OCI-LY1 (cell line): ENCODE measurements around the gene TSPAN3.

Experiments used
- H2AFZ ChIP-seq: fragments of 200-600 bp; sonication (generic), shearing (Covaris generic); 2 replicates; pipeline ENCODE4 v1.6.0; 2014; ENCODE audit warnings: antibody characterized with exemption, mild to moderate bottlenecking, low read length
- H3F3A ChIP-seq: fragments of 200-600 bp; sonication (generic), shearing (Covaris generic); 2 replicates; pipeline ENCODE4 v1.6.0; 2014; ENCODE audit warnings: mild to moderate bottlenecking, antibody characterized with exemption, low read length, moderate library complexity; ENCODE audit not compliant: insufficient read depth
- H3K27ac ChIP-seq: fragments of 200-600 bp; sonication (generic); 2 replicates; pipeline ENCODE4 v1.5.1; 2014; ENCODE audit warnings: low read length, mixed run types, mild to moderate bottlenecking, low read depth; ENCODE audit not compliant: poor library complexity, severe bottlenecking
- H3K27me3 ChIP-seq: fragments of 200-600 bp; sonication (generic); 2 replicates; pipeline ENCODE4 v1.6.0; 2014; ENCODE audit warnings: antibody characterized with exemption, mild to moderate bottlenecking, low read length, moderate library complexity; ENCODE audit not compliant: insufficient read depth
- H3K36me3 ChIP-seq: fragments of 200-600 bp; sonication (generic); 2 replicates; pipeline ENCODE4 v1.6.1; 2014; ENCODE audit warnings: mild to moderate bottlenecking, antibody characterized with exemption, low read length, moderate library complexity, mixed read lengths; ENCODE audit not compliant: insufficient read depth
- H3K4me1 ChIP-seq: fragments of 200-600 bp; sonication (generic); 2 replicates; pipeline ENCODE4 v1.5.1; 2014; ENCODE audit warnings: mild to moderate bottlenecking, low read length, moderate library complexity; ENCODE audit not compliant: insufficient read depth, severe bottlenecking
- H3K4me2 ChIP-seq: fragments of 200-600 bp; sonication (generic), shearing (Covaris generic); 2 replicates; pipeline ENCODE4 v1.6.1; 2014; ENCODE audit warnings: low read length
- H3K4me3 ChIP-seq: fragments of 200-600 bp; sonication (generic); 2 replicates; pipeline ENCODE4 v1.5.1; 2014; ENCODE audit warnings: low read length, low read depth, mild to moderate bottlenecking, mixed read lengths; ENCODE audit not compliant: poor library complexity, severe bottlenecking
- H3K79me2 ChIP-seq: fragments of 200-600 bp; shearing (Covaris generic); 2 replicates; pipeline ENCODE4 v1.6.1; 2016; ENCODE audit warnings: mixed run types, low read length, mixed read lengths; ENCODE audit not compliant: insufficient read depth
- H3K9ac ChIP-seq: fragments of 200-600 bp; sonication (generic), shearing (Covaris generic); 2 replicates; pipeline ENCODE4 v1.6.1; 2014; ENCODE audit warnings: mild to moderate bottlenecking, low read length, mixed read lengths
- H3K9me2 ChIP-seq: fragments of 200-600 bp; sonication (generic), shearing (Covaris generic); 2 replicates; pipeline ENCODE4 v1.6.1; 2014; ENCODE audit warnings: low read depth, mild to moderate bottlenecking, low read length, mixed read lengths
- H3K9me3 ChIP-seq: fragments of 200-600 bp; shearing (Covaris generic); 2 replicates; pipeline ENCODE4 v1.6.1; 2014; ENCODE audit warnings: low read length, mixed read lengths
- H4K20me1 ChIP-seq: fragments of 200-600 bp; sonication (generic), shearing (Covaris generic); 2 replicates; pipeline ENCODE4 v1.6.0; 2016; ENCODE audit warnings: mild to moderate bottlenecking, low read length; ENCODE audit not compliant: insufficient read depth
- EZH2 ChIP-seq: fragments of 200-600 bp; sonication (generic), shearing (Covaris generic); IDR thresholded peaks from 2 replicates; pipeline ENCODE4 v1.8.0; 2017; ENCODE audit warnings: borderline replicate concordance, mixed run types, mild to moderate bottlenecking, antibody characterized with exemption, low read length, moderate library complexity, mixed read lengths
- TF ChIP-seq, protein P1 (sequence below): fragments of 200-600 bp; sonication (generic), shearing (Covaris generic); IDR thresholded peaks from 2 replicates; pipeline ENCODE4 v1.5.1; 2017; ENCODE audit warnings: mild to moderate bottlenecking, antibody characterized with exemption, low read length, moderate library complexity, mixed read lengths

TSPAN3 gene

DNA sequence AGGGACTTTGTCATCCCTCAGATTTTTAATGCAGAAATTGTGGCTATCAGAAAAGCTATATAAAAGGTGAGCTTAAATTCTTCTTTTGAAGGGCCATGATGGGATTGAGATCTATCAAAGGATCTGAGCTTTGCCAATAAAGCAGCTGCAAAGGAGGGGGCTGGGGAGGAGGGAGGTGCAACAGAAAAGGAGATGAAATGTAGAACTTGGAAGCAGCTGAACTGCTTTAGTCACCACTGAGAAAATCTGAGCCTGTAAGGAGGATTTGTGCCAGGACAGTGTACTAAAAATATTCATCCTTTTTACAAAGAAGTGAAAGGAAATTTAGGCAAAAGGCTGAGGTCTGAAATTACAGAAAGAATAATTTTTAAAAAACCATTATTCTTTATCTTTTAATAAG, 10.4 kb downstream of the TSPAN3 start:
- H3K36me3 ChIP-seq = 0 out of 2 replicates have a peak, but pooled peaks cover 2% of the 10 kb centered on the region
- no peak for TF ChIP-seq EZH2
- H3K9me3 ChIP-seq = no peaks in the 10 kb centered on the region
- H2AFZ ChIP-seq = no peak overlapping the region
- no peaks in the 10 kb centered on the region for H3K27me3 ChIP-seq
- peak overlapping the region; percentile 18; the same call in 1 of the 2 replicates for H3K4me2 ChIP-seq
- no peaks in the 10 kb centered on the region for H4K20me1 ChIP-seq
- H3K4me1 ChIP-seq = peaks cover 29% of the 10 kb centered on the region
- H3K79me2 ChIP-seq = peaks cover 24% of the 10 kb centered on the region
- no peaks in the 10 kb centered on the region for H3F3A ChIP-seq
- H3K27ac ChIP-seq = no peak overlapping the region
- no peaks in the 10 kb centered on the region for H3K9me2 ChIP-seq
- no peak overlapping the region for H3K4me3 ChIP-seq
- peak overlapping the region; percentile 1; the same call in 1 of the 2 replicates for H3K9ac ChIP-seq

DNA sequence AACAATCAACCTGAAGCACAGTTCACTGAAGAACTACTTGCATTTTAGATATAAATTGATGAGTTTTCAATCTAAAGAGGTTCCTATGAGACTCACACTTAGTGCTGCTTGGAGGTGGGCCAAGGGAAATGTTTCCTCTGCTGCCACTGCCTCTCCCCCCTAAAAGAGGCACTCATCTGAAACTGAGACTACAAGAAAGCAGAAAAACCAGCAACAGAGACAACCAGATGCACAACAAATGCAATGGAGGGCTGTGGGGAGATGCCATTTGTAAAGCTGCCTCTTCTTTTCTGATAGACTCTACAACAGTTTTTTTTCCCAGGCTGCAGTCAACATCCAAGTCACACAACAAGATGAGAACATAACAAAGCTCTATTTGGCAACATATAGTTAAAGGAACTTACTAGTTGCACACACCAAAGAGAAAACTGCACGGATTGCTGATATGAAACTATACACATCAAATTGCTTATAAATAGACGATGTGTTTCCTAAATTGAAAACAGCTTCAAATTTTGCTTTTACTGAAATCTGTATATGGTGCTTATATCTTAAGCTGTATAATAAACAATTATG, 11.0 kb downstream of the TSPAN3 start:
- H3K27me3 ChIP-seq = no peaks in the 10 kb centered on the region
- no peaks in the 10 kb centered on the region for H4K20me1 ChIP-seq
- no peaks in the 10 kb centered on the region for H3F3A ChIP-seq
- H3K9me3 ChIP-seq = no peaks in the 10 kb centered on the region
- H3K4me3 ChIP-seq = no peak overlapping the region
- H2AFZ ChIP-seq = no peak overlapping the region
- TF ChIP-seq, protein P1, sequence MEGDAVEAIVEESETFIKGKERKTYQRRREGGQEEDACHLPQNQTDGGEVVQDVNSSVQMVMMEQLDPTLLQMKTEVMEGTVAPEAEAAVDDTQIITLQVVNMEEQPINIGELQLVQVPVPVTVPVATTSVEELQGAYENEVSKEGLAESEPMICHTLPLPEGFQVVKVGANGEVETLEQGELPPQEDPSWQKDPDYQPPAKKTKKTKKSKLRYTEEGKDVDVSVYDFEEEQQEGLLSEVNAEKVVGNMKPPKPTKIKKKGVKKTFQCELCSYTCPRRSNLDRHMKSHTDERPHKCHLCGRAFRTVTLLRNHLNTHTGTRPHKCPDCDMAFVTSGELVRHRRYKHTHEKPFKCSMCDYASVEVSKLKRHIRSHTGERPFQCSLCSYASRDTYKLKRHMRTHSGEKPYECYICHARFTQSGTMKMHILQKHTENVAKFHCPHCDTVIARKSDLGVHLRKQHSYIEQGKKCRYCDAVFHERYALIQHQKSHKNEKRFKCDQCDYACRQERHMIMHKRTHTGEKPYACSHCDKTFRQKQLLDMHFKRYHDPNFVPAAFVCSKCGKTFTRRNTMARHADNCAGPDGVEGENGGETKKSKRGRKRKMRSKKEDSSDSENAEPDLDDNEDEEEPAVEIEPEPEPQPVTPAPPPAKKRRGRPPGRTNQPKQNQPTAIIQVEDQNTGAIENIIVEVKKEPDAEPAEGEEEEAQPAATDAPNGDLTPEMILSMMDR = no peak
- no peak for TF ChIP-seq EZH2
- H3K36me3 ChIP-seq = peaks cover 6% of the 10 kb centered on the region; the same call in 1 of the 2 replicates
- H3K9me2 ChIP-seq = no peaks in the 10 kb centered on the region
- no peak overlapping the region; the same call in 1 of the 2 replicates for H3K9ac ChIP-seq
- peak overlapping the region; percentile 18; the same call in 1 of the 2 replicates for H3K4me2 ChIP-seq
- peaks cover 29% of the 10 kb centered on the region for H3K4me1 ChIP-seq
- peaks cover 24% of the 10 kb centered on the region for H3K79me2 ChIP-seq
- H3K27ac ChIP-seq = no peak overlapping the region

- peaks cover 24% of the 10 kb centered on the region for H3K79me2 ChIP-seq
- H3K27ac ChIP-seq = no peak overlapping the region
- H3K9ac ChIP-seq = no peak overlapping the region
- H3F3A ChIP-seq = no peaks in the 10 kb centered on the region
- no peaks in the 10 kb centered on the region for H4K20me1 ChIP-seq
- no peaks in the 10 kb centered on the region for H3K9me2 ChIP-seq
- H3K27me3 ChIP-seq = no peaks in the 10 kb centered on the region
- H2AFZ ChIP-seq = no peak overlapping the region
- H3K36me3 ChIP-seq = peaks cover 20% of the 10 kb centered on the region; the same call in 1 of the 2 replicates
- no peak for TF ChIP-seq EZH2
- TF ChIP-seq, protein P1 = no peak
- no peak overlapping the region for H3K4me3 ChIP-seq
- no peaks in the 10 kb centered on the region for H3K9me3 ChIP-seq
- H3K4me2 ChIP-seq = no peak overlapping the region
- peaks cover 29% of the 10 kb centered on the region for H3K4me1 ChIP-seq
Measured at GRCh38 chr15:77058468-77058867, 12.4 kb downstream of the TSPAN3 start.

DNA sequence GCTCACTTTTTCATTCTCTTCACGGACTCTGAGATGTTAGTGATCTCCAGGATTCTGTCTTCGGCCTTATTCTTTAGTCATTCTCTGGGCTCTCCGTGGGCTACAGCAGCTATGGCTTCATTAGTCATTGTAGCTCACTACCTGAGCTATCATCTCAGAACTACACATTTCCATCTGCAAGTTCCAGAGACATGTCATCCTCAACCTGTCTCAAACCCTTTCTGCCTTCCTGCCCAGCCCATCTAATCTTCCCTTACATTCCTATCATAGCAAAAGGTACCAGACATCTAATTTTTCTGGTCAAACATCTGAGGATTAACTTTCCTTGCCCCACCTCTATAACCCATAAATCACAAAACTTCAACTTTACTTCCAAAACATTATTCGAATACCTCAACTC, 13.2 kb downstream of the TSPAN3 start:
- Histone ChIP-seq H3K9me3 (no peaks in the 10 kb centered on the region), H3K4me2 (no peak overlapping the region), H2AFZ (no peak overlapping the region), H3K27ac (no peak overlapping the region), H3K27me3 (no peaks in the 10 kb centered on the region), H3K4me3 (no peak overlapping the region), H4K20me1 (no peaks in the 10 kb centered on the region), H3F3A (no peaks in the 10 kb centered on the region), H3K4me1 (peaks cover 29% of the 10 kb centered on the region), H3K9ac (no peak overlapping the region), H3K36me3 (peaks cover 21% of the 10 kb centered on the region; the same call in 1 of the 2 replicates), H3K79me2 (peaks cover 22% of the 10 kb centered on the region), H3K9me2 (no peaks in the 10 kb centered on the region)
- TF ChIP-seq EZH2 = no peak
- TF ChIP-seq, protein P1 = no peak
